GM12892 (cell line): Measurements from ENCODE around the gene ATRN.

Source experiments
- POLR2A ChIP-seq: IDR thresholded peaks from 2 replicates; pipeline ENCODE4 v1.6.1; 2011; ENCODE audit warnings: low read depth, low read length, control low read depth
- POLR2AphosphoS5 ChIP-seq: IDR thresholded peaks from 2 replicates; pipeline ENCODE4 v1.6.1; 2011; ENCODE audit warnings: low read depth, low read length, control low read depth
- TAF1 ChIP-seq: IDR thresholded peaks from 2 replicates; pipeline ENCODE4 v1.6.1; 2011; ENCODE audit warnings: low read depth, mild to moderate bottlenecking, control low read depth, low read length, borderline replicate concordance

DNA sequence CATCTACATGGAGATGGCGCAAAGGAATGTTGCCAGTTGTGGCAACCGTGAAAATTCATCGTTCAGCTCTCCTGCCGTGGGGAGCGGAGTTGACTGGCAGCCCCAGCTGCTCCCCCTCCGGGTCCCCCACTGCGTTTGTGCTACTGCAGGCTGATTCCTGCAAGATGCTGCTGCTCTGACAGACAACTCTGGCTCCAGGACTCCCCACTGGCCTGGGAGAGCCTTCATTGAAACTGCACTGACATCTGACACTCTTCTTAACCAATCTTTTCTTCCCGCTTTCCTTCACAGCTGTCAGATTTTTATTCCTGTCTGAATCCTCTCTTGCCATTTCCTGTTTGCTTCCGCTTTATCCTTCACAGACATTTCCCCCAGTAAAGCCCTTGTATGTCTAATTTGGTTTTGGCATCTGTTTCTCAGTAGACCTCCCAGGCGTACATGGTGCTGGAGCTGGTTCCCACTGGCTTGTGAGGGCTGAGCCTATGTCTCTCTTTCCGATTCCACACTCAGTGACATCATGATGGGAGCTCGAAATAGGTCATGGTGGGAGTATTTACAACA lies 9.5 kb upstream of the ATRN start:
- TF ChIP-seq POLR2A (no peak), POLR2AphosphoS5 (no peak), TAF1 (no peak)
